ENCODE data around the gene NCR3LG1.

DNA sequence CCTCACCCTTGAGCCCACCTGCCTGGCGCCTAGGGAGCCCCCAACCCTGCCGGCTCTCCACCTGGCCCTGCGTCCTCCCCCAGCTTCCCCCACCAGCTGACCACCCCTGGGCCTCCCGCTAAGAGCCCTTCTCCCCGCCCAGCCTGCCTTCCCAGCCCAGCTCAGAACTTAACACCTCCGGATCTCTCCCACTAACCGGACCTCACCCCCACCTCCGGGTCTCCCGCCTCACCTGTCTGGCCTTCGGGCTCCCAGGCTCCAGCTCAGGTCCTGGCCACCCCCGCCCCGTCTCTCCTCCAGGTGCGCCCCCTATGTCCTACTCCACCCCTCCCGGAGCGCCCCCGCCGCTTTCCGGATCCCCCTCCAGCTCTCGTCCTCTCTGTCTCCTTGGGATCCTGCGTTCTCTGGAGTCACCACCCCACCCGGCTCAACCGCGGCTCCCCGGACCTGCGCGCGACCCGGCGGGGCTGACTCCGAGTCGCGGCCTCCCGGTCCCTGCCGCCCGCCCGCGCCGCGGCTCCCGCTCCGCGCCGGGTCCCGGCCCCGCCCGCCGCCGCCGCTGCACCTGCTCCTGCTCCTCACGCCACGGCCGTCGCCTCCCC, 37.1 kb downstream of the NCR3LG1 start, which contains the start of gene KCNJ11:
- TF ChIP-seq, protein P1, sequence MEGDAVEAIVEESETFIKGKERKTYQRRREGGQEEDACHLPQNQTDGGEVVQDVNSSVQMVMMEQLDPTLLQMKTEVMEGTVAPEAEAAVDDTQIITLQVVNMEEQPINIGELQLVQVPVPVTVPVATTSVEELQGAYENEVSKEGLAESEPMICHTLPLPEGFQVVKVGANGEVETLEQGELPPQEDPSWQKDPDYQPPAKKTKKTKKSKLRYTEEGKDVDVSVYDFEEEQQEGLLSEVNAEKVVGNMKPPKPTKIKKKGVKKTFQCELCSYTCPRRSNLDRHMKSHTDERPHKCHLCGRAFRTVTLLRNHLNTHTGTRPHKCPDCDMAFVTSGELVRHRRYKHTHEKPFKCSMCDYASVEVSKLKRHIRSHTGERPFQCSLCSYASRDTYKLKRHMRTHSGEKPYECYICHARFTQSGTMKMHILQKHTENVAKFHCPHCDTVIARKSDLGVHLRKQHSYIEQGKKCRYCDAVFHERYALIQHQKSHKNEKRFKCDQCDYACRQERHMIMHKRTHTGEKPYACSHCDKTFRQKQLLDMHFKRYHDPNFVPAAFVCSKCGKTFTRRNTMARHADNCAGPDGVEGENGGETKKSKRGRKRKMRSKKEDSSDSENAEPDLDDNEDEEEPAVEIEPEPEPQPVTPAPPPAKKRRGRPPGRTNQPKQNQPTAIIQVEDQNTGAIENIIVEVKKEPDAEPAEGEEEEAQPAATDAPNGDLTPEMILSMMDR (conservative IDR thresholded peaks at IDR 0.05; ENCODE audit: low read depth, low read length): no peak
- TF ChIP-seq POLR2A (IDR thresholded peaks at IDR 0.05; ENCODE audit: low read depth, low read length) (no peak), RFX5 (IDR thresholded peaks at IDR 0.05; ENCODE audit: low read depth, low read length) (no peak), RAD21 (IDR thresholded peaks at IDR 0.05; ENCODE audit: low read length) (no peak), RCOR1 (IDR thresholded peaks at IDR 0.05; ENCODE audit: insufficient replicate concordance, low read length) (no peak), BHLHE40 (IDR thresholded peaks at IDR 0.05; ENCODE audit: low read depth, low read length) (no peak)
- TF ChIP-seq, protein P2, sequence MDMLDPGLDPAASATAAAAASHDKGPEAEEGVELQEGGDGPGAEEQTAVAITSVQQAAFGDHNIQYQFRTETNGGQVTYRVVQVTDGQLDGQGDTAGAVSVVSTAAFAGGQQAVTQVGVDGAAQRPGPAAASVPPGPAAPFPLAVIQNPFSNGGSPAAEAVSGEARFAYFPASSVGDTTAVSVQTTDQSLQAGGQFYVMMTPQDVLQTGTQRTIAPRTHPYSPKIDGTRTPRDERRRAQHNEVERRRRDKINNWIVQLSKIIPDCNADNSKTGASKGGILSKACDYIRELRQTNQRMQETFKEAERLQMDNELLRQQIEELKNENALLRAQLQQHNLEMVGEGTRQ (IDR thresholded peaks at IDR 0.05; ENCODE audit: low read depth, low read length): no peak
